Spleen (tissue), 7 donors: ENCODE data around the gene LPP.

Experiments
- POLR2A ChIP-seq, 3 donors: fragments of 450-650 bp; IDR thresholded peaks; one replicate each; pipeline ENCODE4 v1.5.1; 2017; ENCODE audit warnings: antibody characterized with exemption in 3 of 3, mild to moderate bottlenecking in 1 of 3
- POLR2AphosphoS5 ChIP-seq, 3 donors: sonication (generic); formaldehyde crosslinking; IDR thresholded peaks; one replicate each; pipeline ENCODE4 v1.5.1; 2017; ENCODE audit warnings: antibody characterized with exemption in 3 of 3
- TF ChIP-seq, protein P1 (sequence below), 11 experiments: fragments of 200-600 bp in 7 of 11; fragments of 450-650 bp in 4 of 11; sonication (generic) in 4 of 11; IDR thresholded peaks in 8 of 11; conservative IDR thresholded peaks in 3 of 11; 1 replicate in 7 of 11; 2 replicates in 4 of 11; pipeline versions ENCODE4 v1.4.0 to v1.8.0; 2016 to 2021; ENCODE audit warnings: antibody characterized with exemption in 11 of 11, inconsistent platforms in 4 of 11, mild to moderate bottlenecking in 1 of 11
- donor health status: DM: no; HTN: no; CAD: no; lungs with moderate emphysema.
- donor health status: DM: no; HTN: no; CAD: no.
- donor health status: DM: no; HTN: no; CAD: no.

DNA sequence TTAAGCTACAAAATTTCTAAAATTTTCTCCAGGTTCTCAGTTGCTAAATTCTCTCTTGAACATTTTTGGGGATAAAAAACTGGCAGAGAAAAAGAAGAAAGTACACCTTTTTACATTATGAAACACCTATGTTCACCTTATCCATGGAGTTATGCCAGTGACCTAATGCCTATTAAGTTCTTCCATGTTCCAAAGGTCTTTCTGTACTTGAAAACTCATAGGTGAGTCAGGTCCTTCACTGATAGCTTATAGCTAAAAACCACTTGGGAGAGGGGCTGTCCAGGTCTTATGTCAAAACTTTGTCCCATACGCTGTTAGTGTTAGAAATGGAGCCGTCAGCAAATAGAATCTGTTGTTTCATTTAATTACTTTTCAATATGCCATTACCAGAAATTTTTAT lies 530.3 kb downstream of the LPP start:
- TF ChIP-seq, protein P1, sequence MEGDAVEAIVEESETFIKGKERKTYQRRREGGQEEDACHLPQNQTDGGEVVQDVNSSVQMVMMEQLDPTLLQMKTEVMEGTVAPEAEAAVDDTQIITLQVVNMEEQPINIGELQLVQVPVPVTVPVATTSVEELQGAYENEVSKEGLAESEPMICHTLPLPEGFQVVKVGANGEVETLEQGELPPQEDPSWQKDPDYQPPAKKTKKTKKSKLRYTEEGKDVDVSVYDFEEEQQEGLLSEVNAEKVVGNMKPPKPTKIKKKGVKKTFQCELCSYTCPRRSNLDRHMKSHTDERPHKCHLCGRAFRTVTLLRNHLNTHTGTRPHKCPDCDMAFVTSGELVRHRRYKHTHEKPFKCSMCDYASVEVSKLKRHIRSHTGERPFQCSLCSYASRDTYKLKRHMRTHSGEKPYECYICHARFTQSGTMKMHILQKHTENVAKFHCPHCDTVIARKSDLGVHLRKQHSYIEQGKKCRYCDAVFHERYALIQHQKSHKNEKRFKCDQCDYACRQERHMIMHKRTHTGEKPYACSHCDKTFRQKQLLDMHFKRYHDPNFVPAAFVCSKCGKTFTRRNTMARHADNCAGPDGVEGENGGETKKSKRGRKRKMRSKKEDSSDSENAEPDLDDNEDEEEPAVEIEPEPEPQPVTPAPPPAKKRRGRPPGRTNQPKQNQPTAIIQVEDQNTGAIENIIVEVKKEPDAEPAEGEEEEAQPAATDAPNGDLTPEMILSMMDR (IDR thresholded peaks at IDR 0.05 in 8 of 11, conservative IDR thresholded peaks at IDR 0.05 in 3 of 11), result no peak
- TF ChIP-seq POLR2A (IDR thresholded peaks at IDR 0.05) (no peak), POLR2AphosphoS5 (IDR thresholded peaks at IDR 0.05) (no peak)
